Ovary (tissue), 9 donors: ENCODE measurements around the gene DNAJA3. TPM values are rescaled to one million over a fixed set of nuclear protein-coding genes. Genes with fewer than 3 reads are reported as not detected.

Experiments used
- DNase-seq, 5 donors: peaks; one replicate each; pipeline ENCODE4 v3.0.0-alpha.2; 2019 to 2020
- H3K27ac ChIP-seq, 2 donors: fragments of 200-600 bp; one replicate each; pipeline versions ENCODE4 v1.5.1 to v1.8.0; 2019 to 2022
- H3K27me3 ChIP-seq: fragments of 200-600 bp; one replicate; pipeline ENCODE4 v1.8.0; 2022
- H3K36me3 ChIP-seq: fragments of 200-600 bp; sonication (generic); one replicate; pipeline ENCODE4 v1.5.1; 2019
- H3K4me1 ChIP-seq: one replicate; pipeline ENCODE4 v1.8.1; 2013; ENCODE audit warnings: mild to moderate bottlenecking, moderate library complexity; ENCODE audit not compliant: insufficient read depth
- H3K4me3 ChIP-seq: fragments of 200-600 bp; sonication (generic); one replicate; pipeline ENCODE4 v1.5.1; 2017
- H3K9me3 ChIP-seq, 2 donors: fragments of 200-600 bp in 1 of 2; sonication (generic) in 1 of 2; one replicate each; pipeline versions ENCODE4 v1.5.1 to v1.8.1; 2013 to 2019; ENCODE audit warnings: mild to moderate bottlenecking in 1 of 2, moderate library complexity in 1 of 2
- EP300 ChIP-seq: sonication (generic); formaldehyde crosslinking; IDR thresholded peaks from one replicate; pipeline ENCODE4 v1.6.1; 2017; ENCODE audit warnings: antibody characterized with exemption
- POLR2A ChIP-seq: fragments of 450-650 bp; IDR thresholded peaks from one replicate; pipeline ENCODE4 v1.6.1; 2017; ENCODE audit warnings: antibody characterized with exemption, mild to moderate bottlenecking, moderate library complexity
- WGBS, 3 donors: extraction: QIAGEN DNeasy Blood & Tissue Kit in 1 of 3; methylation state at CpG; one replicate each; pipeline versions ENCODE4 v1.1.5 to v1.1.7; 2013 to 2017; 5-methylcytosine and 5-hydroxymethylcytosine counted together
- intact Hi-C, 4 donors: fragments of 100-400 bp; cut with DNase I; formaldehyde crosslinking; loops; one replicate each; pipeline versions ENCODE4 v1.11.0 to v1.15.1; 2022 to 2023
- polyA plus RNA-seq, 2 donors: library from polyadenylated mRNA; stranded (reverse); fragments of 200-250 nt in 1 of 2; fragments of 350-450 nt in 1 of 2; fragmentation: Illumina TruSeq in 1 of 2; extraction: RNeasy Lipid Tissue Mini Kit (QIAGEN cat#74804) in 1 of 2; gene quantifications; one replicate each; pipeline ENCODE4 v1.2.3, GENCODE V29; 2013 to 2014
- total RNA-seq, 7 donors: library from RNA; depleted of rRNA in 2 of 7; stranded (reverse); fragments of >200 nt in 2 of 7; fragmentation: NEBNext Ultra II Directional in 3 of 7; extraction: Animal tissue kit (Norgen Biotek cat#: 25700) in 3 of 7; gene quantifications; one replicate each; pipeline versions ENCODE4 v1.1.0 to v1.2.4, GENCODE V29; 2016 to 2023
- TF ChIP-seq, protein P1 (sequence below), 3 donors: fragments of 450-650 bp in 2 of 3; fragments of 200-600 bp in 1 of 3; IDR thresholded peaks; one replicate each; pipeline versions ENCODE4 v1.5.1 to v1.8.0; 2016 to 2022; ENCODE audit warnings: antibody characterized with exemption in 3 of 3, mild to moderate bottlenecking in 1 of 3
- donor health status: DM: no; HTN: no; CAD: no; lungs with moderate emphysema.
- donor health status: DM: no; HTN: no; CAD: no.
- donor health status: Bipolar disorder and iron deficiency.
- donor health status: DM: yes; HTN: yes; CAD: no.
- donor health status: DM: no; HTN: no; CAD: no.
- donor health status: DM: yes; HTN: yes; CAD: no.

DNAJA3 gene
- total and polyA plus RNA-seq, 9 donors = 26.4 to 47.0 (median 35.2) TPM

DNA sequence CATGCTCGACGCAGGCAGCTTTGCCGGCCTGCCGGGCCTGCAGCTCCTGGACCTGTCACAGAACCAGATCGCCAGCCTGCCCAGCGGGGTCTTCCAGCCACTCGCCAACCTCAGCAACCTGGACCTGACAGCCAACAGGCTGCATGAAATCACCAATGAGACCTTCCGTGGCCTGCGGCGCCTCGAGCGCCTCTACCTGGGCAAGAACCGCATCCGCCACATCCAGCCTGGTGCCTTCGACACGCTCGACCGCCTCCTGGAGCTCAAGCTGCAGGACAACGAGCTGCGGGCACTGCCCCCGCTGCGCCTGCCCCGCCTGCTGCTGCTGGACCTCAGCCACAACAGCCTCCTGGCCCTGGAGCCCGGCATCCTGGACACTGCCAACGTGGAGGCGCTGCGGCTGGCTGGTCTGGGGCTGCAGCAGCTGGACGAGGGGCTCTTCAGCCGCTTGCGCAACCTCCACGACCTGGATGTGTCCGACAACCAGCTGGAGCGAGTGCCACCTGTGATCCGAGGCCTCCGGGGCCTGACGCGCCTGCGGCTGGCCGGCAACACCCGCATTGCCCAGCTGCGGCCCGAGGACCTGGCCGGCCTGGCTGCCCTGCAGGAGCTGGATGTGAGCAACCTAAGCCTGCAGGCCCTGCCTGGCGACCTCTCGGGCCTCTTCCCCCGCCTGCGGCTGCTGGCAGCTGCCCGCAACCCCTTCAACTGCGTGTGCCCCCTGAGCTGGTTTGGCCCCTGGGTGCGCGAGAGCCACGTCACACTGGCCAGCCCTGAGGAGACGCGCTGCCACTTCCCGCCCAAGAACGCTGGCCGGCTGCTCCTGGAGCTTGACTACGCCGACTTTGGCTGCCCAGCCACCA lies 44.4 kb upstream of the DNAJA3 start:
- Histone ChIP-seq H3K4me3 (no peak overlapping the region), H3K4me1 (peaks cover 19% of the 10 kb centered on the region), H3K36me3 (no peaks in the 10 kb centered on the region), H3K27me3 (no peaks in the 10 kb centered on the region), H3K9me3 (no peaks in the 10 kb centered on the region), H3K27ac (no peak overlapping the region)
- intact Hi-C loops = no loop called here
- DNase-seq = no peak
- TF ChIP-seq, protein P1, sequence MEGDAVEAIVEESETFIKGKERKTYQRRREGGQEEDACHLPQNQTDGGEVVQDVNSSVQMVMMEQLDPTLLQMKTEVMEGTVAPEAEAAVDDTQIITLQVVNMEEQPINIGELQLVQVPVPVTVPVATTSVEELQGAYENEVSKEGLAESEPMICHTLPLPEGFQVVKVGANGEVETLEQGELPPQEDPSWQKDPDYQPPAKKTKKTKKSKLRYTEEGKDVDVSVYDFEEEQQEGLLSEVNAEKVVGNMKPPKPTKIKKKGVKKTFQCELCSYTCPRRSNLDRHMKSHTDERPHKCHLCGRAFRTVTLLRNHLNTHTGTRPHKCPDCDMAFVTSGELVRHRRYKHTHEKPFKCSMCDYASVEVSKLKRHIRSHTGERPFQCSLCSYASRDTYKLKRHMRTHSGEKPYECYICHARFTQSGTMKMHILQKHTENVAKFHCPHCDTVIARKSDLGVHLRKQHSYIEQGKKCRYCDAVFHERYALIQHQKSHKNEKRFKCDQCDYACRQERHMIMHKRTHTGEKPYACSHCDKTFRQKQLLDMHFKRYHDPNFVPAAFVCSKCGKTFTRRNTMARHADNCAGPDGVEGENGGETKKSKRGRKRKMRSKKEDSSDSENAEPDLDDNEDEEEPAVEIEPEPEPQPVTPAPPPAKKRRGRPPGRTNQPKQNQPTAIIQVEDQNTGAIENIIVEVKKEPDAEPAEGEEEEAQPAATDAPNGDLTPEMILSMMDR (IDR thresholded peaks at IDR 0.05) = no peak
- no peak for TF ChIP-seq EP300
- no peak for TF ChIP-seq POLR2A
- WGBS, 3 donors = 90 to 95% (median 90%) methylated on average over 35 to 59 of the region's 59 CpGs

DNA sequence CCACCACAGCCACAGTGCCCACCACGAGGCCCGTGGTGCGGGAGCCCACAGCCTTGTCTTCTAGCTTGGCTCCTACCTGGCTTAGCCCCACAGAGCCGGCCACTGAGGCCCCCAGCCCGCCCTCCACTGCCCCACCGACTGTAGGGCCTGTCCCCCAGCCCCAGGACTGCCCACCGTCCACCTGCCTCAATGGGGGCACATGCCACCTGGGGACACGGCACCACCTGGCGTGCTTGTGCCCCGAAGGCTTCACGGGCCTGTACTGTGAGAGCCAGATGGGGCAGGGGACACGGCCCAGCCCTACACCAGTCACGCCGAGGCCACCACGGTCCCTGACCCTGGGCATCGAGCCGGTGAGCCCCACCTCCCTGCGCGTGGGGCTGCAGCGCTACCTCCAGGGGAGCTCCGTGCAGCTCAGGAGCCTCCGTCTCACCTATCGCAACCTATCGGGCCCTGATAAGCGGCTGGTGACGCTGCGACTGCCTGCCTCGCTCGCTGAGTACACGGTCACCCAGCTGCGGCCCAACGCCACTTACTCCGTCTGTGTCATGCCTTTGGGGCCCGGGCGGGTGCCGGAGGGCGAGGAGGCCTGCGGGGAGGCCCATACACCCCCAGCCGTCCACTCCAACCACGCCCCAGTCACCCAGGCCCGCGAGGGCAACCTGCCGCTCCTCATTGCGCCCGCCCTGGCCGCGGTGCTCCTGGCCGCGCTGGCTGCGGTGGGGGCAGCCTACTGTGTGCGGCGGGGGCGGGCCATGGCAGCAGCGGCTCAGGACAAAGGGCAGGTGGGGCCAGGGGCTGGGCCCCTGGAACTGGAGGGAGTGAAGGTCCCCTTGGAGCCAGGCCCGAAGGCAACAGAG lies 43.5 kb upstream of the DNAJA3 start:
- no peaks in the 10 kb centered on the region for H3K27me3 ChIP-seq
- H3K36me3 ChIP-seq = no peaks in the 10 kb centered on the region
- WGBS, 3 donors = 87 to 90% (median 89%) methylated on average over 48 to 55 of the region's 55 CpGs
- H3K4me3 ChIP-seq = no peak overlapping the region
- intact Hi-C loops = no loop called here
- no peak overlapping the region for H3K27ac ChIP-seq
- DNase-seq = no peak
- peaks cover 20% of the 10 kb centered on the region for H3K4me1 ChIP-seq
- TF ChIP-seq EP300 (no peak), POLR2A (no peak)
- TF ChIP-seq, protein P1 (IDR thresholded peaks at IDR 0.05) = no peak
- H3K9me3 ChIP-seq = no peaks in the 10 kb centered on the region

DNA sequence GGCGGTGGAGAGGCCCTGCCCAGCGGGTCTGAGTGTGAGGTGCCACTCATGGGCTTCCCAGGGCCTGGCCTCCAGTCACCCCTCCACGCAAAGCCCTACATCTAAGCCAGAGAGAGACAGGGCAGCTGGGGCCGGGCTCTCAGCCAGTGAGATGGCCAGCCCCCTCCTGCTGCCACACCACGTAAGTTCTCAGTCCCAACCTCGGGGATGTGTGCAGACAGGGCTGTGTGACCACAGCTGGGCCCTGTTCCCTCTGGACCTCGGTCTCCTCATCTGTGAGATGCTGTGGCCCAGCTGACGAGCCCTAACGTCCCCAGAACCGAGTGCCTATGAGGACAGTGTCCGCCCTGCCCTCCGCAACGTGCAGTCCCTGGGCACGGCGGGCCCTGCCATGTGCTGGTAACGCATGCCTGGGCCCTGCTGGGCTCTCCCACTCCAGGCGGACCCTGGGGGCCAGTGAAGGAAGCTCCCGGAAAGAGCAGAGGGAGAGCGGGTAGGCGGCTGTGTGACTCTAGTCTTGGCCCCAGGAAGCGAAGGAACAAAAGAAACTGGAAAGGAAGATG lies 42.8 kb upstream of the DNAJA3 start:
- intact Hi-C loops = no loop called here
- Histone ChIP-seq H3K36me3 (no peaks in the 10 kb centered on the region), H3K4me3 (no peak overlapping the region), H3K9me3 (no peaks in the 10 kb centered on the region), H3K27me3 (no peaks in the 10 kb centered on the region), H3K27ac (no peak overlapping the region), H3K4me1 (peaks cover 20% of the 10 kb centered on the region)
- TF ChIP-seq EP300 (no peak), POLR2A (no peak)
- TF ChIP-seq, protein P1 (IDR thresholded peaks at IDR 0.05) = no peak
- 65 to 83% (median 73%) methylated on average over 21 of the region's 21 CpGs for WGBS, 3 donors
- DNase-seq = no peak
